ENCODE results near the gene APBA1.

The APBA1 gene

GRCh38 chr9:69542942-69543704, 129.0 kb downstream of the APBA1 start:
- no peaks in the 10 kb centered on the region for H3K79me2 ChIP-seq (ENCODE audit: insufficient read depth, low read length)
- no peak overlapping the region for H3K4me2 ChIP-seq (ENCODE audit: low read depth, low read length, poor library complexity, severe bottlenecking)
- no peaks in the 10 kb centered on the region for H3K9me3 ChIP-seq (ENCODE audit: insufficient read depth, low read length)
- no peaks in the 10 kb centered on the region for H3F3A ChIP-seq (ENCODE audit: insufficient read depth)
- TF ChIP-seq CTCF (IDR thresholded peaks at IDR 0.05; ENCODE audit: insufficient read depth, low read length, poor library complexity, severe bottlenecking): no peak
- TF ChIP-seq EZH2phosphoT487 (conservative IDR thresholded peaks at IDR 0.05; ENCODE audit: low read length): no peak
- no peaks in the 10 kb centered on the region for H4K20me1 ChIP-seq (ENCODE audit: low read depth, low read length)
- H3K9me2 ChIP-seq (replicated peaks; ENCODE audit: insufficient read depth, low read length): no peaks in the 10 kb centered on the region
- H2AFZ ChIP-seq (ENCODE audit: low read depth, low read length, severe bottlenecking): no peak overlapping the region
- H3K36me3 ChIP-seq (ENCODE audit: low read length): no peaks in the 10 kb centered on the region
- H3K27ac ChIP-seq (ENCODE audit: low read depth, low read length): no peak overlapping the region
- H3K4me3 ChIP-seq (ENCODE audit: insufficient read depth, low read length, poor library complexity, severe bottlenecking): no peak overlapping the region
- H3K27me3 ChIP-seq (ENCODE audit: low read length): no peaks in the 10 kb centered on the region
- H3K9ac ChIP-seq (ENCODE audit: low read length): no peak overlapping the region

- no peaks in the 10 kb centered on the region for H3K9me3 ChIP-seq (ENCODE audit: insufficient read depth, low read length)
- no peaks in the 10 kb centered on the region for H4K20me1 ChIP-seq (ENCODE audit: low read depth, low read length)
- H3K9ac ChIP-seq (ENCODE audit: low read length): no peak overlapping the region
- H3K36me3 ChIP-seq (ENCODE audit: low read length): no peaks in the 10 kb centered on the region
- TF ChIP-seq CTCF (IDR thresholded peaks at IDR 0.05; ENCODE audit: insufficient read depth, low read length, poor library complexity, severe bottlenecking): no peak
- no peak overlapping the region for H3K4me2 ChIP-seq (ENCODE audit: low read depth, low read length, poor library complexity, severe bottlenecking)
- H3K79me2 ChIP-seq (ENCODE audit: insufficient read depth, low read length): no peaks in the 10 kb centered on the region
- no peak overlapping the region for H3K27ac ChIP-seq (ENCODE audit: low read depth, low read length)
- H3K27me3 ChIP-seq (ENCODE audit: low read length): no peaks in the 10 kb centered on the region
- H3F3A ChIP-seq (ENCODE audit: insufficient read depth): no peaks in the 10 kb centered on the region
- H3K4me3 ChIP-seq (ENCODE audit: insufficient read depth, low read length, poor library complexity, severe bottlenecking): no peak overlapping the region
- H2AFZ ChIP-seq (ENCODE audit: low read depth, low read length, severe bottlenecking): no peak overlapping the region
- no peaks in the 10 kb centered on the region for H3K9me2 ChIP-seq (replicated peaks; ENCODE audit: insufficient read depth, low read length)
These were observed 130.1 kb downstream of the APBA1 start for GRCh38 chr9:69542058-69542457.

- Histone ChIP-seq H3K9me3 (ENCODE audit: insufficient read depth, low read length) (no peaks in the 10 kb centered on the region), H2AFZ (ENCODE audit: low read depth, low read length, severe bottlenecking) (no peak overlapping the region), H3F3A (ENCODE audit: insufficient read depth) (no peaks in the 10 kb centered on the region), H3K4me3 (ENCODE audit: insufficient read depth, low read length, poor library complexity, severe bottlenecking) (no peak overlapping the region), H3K4me2 (ENCODE audit: low read depth, low read length, poor library complexity, severe bottlenecking) (no peak overlapping the region), H3K36me3 (ENCODE audit: low read length) (no peaks in the 10 kb centered on the region), H3K9ac (ENCODE audit: low read length) (no peak overlapping the region), H3K27ac (ENCODE audit: low read depth, low read length) (no peak overlapping the region), H4K20me1 (ENCODE audit: low read depth, low read length) (no peaks in the 10 kb centered on the region), H3K27me3 (ENCODE audit: low read length) (no peaks in the 10 kb centered on the region), H3K79me2 (ENCODE audit: insufficient read depth, low read length) (no peaks in the 10 kb centered on the region), H3K9me2 (replicated peaks; ENCODE audit: insufficient read depth, low read length) (no peaks in the 10 kb centered on the region)
- TF ChIP-seq EZH2phosphoT487 (conservative IDR thresholded peaks at IDR 0.05; ENCODE audit: low read length) (no peak), CTCF (IDR thresholded peaks at IDR 0.05; ENCODE audit: insufficient read depth, low read length, poor library complexity, severe bottlenecking) (no peak)
These were observed 136.3 kb downstream of the APBA1 start for GRCh38 chr9:69535911-69536310.

Measured in SU-DHL-6 (cell line).